Stimulated activated naive CD4-positive, alpha-beta T cell (primary cell): ENCODE measurements around the gene BHMT2.

ENCODE experiments used
- DNase-seq, 6 experiments: peaks; one replicate each; lab custom pipeline; 2025; lab: John Stamatoyannopoulos, UW

The BHMT2 gene

DNA sequence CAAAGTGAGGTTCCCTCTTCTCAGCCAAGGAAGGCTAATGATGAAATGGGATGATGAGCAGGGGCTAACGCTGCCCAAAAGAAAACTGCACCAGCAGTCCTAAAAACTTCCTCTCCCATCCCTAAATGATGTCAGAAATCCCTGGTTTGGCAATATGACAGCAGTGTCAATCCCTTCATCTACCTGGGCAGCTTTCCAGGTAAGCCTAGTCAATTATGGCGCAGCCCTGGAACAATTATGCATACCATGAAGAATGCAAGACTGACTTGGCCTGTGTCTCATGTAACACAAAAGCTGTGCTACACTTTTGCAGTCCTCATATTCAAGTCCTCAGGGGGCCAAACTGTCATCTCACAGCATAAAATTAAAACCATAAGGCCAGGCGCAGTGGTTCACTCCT, 7.1 kb upstream of the BHMT2 start:
- no peak for DNase-seq

DNA sequence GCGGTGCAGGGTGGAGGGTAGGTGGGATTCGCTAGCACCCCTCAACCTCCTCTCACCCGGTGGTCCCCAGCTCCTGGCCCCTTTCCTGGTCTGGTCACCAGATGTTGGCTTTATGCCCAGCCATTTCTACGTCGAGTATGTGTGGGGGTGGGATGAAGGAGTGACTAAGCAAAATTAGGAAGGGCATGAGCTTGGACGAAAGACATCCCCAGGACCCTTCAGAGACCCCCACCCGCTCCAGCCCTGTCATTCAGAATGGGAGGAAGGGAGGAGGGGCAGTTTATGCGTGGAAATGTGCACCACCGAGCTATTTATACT, 742 bp downstream of the BHMT2 start:
- no peak for DNase-seq

DNA sequence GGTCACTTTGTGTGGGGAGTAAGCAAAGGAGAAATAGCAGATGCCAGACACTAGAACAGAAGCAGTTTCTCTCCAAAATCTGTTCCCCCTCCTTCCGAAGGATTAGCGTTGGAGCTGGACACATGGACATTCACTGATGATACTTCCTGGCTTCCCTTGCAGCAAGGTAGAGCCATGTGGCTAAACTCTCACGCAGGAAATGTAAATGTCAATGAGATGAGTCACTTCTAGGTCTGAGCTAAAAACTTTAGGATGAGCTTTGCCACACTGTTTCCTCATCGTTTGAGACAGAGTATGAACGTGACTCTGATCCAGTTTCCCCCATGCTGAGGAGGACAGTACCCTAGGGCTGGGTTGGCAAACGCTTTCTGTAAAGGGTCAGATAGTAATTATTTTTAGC, 5.1 kb downstream of the BHMT2 start:
- DNase-seq: no peak

DNA sequence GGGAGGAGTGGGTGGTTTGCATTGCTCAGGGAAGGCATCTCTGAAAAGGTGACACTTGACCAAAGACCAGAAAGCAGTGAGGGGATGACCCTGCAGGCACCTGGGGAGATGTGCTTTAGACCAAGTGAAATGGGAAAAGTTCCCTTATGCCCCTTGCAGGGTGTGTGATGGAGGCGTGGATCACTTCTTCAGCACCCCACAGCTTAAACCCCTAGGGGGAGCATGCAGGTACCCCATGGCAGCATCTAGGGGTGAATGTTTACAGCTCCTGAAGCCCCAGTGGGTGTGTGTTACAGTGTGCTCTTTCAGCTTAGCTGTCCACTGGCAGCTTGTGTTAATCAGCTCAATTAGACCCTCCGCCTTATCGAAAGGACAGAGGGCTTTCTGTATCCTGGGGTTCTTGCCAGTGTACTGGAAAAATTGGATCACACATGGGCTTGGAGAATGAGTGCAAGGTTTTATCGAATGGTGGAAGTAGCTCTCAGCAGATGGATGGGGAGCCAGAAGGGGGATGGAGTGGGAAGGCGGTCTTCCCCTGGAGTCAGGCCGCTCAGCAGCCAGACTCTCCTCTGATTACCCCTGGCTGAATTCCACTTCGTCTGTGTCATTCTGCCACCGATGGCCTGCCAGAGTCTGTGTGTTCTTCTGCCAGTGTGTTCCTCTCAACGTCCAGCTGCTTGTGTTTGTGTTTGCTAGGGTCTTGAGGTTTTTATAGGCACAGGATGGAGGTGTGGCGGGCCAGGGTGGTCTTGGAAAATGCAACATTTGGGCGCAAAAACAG, 6.3 kb downstream of the BHMT2 start:
- no peak for DNase-seq

DNA sequence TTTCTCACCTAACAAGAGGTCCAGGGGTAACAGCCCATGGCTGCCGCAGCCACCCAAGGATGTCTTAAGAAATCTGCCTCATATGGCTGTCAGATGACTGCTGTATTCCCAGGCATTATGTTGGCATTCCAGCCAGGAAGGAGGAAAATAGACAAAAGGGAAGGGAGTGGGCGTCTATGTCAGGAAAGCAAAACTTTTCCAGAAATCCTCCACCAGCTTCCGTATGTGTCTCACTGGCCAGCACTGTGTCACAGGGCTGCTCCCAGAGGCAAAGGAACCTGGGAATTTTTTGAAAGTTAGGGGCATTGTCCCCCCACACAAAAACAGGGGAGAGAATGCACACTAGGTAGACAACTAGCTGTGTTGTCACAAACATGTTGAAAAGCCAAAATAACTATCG, 7.3 kb downstream of the BHMT2 start:
- no peak for DNase-seq

DNA sequence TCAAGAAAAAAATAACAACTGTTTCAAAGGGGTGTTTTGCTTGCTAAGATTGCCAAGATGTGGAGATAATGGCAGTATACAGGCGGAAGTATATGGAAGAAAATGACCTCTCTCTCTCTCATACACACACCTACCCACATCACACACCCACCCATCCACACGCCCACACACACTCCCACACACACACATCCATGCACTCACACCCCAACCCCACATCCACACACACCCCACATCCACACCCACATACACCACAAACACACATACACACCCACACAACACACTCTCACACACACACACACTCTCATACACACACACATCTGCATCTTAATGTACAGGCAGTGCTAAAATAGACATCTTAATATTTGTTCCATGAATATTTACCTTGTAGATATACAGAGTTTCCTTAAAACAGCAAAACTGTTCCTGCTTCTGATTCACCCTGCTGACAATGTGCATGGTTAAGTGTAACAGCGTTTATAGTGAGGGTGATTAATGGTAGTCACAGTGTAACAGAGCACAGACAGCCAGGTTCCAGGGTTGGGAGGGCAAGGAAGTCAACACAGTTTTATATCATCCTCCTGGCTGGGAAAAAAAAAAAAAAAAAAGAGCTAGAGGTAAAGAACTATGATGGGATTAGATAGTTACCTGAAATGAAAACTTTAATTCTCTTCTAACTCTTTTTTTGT, 8.3 kb downstream of the BHMT2 start:
- DNase-seq: no peak

DNA sequence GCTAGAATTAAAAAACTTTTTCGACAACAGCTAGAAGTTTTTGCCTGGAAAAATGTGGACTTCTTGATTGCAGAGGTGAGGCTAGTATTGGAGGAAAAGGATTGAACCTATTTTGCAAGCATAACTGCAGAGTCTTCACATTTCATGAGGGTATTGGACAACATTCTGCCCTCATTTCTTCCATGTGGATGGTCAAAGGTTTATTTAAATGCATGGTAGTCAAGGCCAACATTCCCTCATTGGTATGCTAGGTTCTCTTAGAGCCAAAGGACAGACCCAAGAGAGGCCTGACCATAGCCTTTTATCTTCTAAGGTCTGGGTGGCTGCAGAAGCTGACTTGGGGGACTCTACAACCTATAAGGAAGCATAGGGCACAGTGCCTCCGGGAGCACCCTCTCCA, 11.2 kb downstream of the BHMT2 start:
- DNase-seq: no peak

DNA sequence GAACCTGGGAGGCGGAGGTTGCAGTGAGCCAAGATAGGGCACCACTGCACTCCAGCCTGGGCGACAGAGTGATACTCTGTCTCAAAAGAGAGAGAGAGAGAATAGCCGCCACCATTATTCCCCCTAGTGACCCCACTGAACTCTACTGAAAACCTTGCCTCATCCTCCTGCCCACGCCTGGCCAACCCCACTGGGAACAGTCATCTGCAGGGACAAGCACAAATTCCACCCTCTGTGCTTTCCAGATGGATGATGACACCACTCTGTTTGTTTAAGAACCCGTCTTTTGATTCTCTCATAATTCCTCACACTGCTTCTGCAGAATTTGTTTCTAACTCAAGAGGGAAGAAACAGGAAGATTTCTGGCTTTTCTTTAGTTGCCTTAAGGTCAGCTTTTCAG, 12.2 kb downstream of the BHMT2 start:
- DNase-seq: no peak

DNA sequence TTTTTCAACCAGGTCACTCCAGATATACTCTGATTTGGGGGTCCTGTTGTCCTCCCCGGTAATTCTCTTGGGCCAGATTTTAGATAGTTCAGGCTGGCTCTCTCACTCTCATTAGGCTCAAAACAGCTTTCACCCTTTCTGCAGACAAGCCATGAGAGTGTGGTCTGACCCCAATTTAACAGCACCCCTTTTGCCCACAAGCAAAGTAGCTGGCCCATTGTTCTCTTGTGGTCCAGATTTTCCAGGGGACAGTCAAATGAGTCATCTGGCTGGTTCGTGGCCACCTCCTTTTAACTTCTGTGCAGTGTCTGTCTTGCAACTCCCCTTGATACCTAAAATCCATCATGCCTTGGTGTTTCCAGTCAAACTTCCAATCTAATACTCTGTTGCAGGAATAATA, 16.5 kb downstream of the BHMT2 start:
- DNase-seq: no peak

DNA sequence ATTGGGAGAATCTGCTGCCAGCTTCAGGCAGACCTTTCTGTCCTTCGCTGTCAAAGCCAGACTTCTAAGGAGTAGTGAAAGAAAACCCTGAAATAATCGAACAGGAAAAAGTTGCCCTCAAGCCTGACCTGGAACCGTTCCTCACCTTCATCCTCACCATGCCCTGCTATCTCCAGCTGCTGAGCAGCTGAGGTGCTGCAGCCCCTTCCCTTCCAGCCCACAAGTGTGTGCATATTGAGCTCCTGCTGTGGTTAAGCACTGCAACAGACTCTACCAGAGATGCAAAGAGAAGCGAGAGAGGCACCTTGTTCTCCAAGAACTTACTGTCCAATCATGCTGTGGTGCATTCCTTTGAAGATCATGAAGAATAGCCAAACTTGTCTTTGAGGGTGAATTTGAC, 18.9 kb downstream of the BHMT2 start:
- DNase-seq: no peak

DNA sequence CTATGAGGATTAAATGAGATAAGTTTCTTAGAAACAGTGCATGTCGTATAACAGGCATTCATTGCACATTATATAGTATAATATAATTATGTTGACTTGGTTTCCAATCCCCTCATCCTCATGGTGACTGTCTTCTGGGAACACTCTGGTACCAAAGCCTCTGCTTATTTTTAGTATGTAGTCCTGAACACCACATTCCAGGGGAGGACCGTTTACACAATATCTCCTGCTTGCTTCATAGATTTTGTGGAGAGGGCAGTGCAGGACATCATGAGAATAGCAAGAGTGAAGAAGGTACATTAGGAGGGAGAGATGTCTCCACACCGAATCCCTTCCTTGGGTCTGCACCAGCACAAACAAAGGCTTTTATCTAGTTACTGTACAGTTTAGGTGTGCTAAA, 21.5 kb downstream of the BHMT2 start:
- no peak for DNase-seq

DNA sequence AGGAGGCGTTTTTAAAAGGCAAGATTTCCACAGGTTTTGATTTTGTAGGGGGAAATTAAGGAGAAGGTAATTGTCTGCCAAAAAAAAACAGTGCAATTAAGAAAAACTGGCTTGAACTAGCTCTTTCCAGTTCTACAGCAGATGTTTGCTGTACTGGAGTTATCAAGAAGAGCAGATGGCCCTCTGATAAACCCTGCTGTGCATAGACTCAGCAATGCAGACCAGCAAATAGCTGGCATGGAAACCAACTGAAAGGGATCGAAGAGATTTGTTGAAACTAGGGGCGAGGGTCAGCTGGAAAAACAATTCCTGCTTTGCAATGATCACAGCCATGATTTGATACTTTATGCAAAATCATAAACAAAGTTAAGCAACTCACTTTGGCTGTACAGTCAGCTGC, 24.2 kb downstream of the BHMT2 start:
- DNase-seq: no peak

DNA sequence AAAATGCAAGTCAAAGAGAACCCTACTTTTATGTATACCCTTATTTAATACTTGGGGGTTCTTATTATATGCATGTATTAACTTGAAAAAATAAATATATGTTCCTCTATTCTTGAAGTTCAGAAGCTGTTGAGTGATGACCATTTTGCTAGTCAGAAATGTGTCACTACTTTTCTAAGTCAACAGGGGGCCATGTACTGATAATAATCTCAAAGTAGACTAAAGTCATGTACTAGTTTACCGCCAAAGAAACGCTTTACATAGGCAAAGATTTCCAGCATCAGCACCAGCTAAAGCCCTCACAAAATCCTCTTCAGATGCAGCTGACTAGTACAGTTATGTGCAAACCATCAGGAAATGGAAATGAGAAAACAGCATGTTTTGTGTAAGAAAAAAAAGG, 36.3 kb downstream of the BHMT2 start:
- no peak for DNase-seq

DNA sequence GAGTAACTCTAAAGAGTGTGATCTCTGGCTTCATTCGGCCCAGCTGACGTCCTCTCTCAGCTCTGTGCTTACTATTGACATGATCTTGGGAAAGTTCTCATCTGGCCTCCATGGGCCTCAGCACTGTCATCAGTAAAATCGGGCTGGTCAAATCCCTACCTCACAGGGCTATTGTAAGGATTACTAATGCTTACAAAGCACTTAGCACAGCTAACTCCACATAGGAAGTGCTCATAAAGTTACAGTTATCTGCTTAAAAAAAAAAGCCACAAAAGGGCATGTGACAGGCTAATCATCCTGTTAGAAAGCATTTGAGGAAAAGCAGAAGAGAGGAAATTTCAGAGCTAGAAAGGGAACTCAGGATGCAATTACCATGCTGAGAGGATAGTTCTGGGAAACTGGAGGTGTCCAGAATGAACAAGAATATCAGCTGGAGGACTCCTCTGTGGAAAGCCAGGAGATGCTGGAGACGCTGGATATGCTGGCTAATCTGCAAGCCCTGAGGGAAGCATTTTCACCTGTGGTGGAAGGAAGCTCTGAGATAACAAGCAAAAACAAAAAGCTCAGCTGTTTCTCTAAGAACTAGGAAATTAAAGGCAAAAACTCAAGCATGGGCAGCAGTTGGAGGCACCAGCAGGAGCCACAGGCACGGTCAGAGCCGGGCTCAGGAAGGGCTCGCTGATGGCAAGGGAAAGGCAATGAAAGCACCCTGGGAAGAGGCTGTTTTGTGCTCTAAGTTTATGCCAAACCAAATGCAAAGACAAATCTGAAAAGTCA, 37.6 kb downstream of the BHMT2 start:
- DNase-seq: no peak

DNA sequence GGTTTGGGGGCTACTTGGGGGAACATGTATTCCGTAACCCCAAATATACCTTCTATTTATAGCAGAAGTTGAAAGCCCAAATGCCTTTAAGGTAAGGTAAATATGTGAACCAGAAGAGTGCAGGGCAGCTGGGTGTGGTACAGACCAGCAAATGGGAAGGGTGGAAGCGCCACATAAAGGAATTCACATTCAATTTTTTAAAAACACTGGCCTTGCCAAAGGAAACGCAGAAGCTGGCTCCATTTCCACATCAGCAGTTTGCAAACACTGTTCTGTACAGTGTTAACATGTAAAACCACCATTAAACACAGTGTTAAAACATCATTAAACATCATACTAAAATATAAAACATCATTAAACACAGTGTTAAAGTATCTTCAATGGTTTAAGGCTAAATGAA, 38.5 kb downstream of the BHMT2 start:
- DNase-seq: no peak

DNA sequence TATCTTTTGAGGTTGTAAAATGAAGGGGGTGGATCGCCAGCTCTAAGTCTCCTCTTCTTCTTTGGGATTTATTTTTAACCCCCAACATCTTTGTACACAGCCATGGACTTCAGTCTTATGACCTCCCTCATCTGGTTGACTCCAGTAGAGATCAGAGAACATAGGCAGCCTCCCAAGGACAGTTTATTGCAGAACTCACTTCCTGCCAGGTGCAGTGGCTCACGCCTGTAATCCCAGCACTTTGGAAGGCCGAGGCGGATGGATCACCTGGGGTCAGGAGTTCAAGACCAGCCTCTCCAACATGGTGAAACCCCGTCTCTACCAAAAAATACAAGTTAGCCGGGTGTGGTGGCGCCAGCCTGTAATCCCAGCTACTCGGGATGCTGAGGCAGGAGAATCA, 39.2 kb downstream of the BHMT2 start:
- no peak for DNase-seq

DNA sequence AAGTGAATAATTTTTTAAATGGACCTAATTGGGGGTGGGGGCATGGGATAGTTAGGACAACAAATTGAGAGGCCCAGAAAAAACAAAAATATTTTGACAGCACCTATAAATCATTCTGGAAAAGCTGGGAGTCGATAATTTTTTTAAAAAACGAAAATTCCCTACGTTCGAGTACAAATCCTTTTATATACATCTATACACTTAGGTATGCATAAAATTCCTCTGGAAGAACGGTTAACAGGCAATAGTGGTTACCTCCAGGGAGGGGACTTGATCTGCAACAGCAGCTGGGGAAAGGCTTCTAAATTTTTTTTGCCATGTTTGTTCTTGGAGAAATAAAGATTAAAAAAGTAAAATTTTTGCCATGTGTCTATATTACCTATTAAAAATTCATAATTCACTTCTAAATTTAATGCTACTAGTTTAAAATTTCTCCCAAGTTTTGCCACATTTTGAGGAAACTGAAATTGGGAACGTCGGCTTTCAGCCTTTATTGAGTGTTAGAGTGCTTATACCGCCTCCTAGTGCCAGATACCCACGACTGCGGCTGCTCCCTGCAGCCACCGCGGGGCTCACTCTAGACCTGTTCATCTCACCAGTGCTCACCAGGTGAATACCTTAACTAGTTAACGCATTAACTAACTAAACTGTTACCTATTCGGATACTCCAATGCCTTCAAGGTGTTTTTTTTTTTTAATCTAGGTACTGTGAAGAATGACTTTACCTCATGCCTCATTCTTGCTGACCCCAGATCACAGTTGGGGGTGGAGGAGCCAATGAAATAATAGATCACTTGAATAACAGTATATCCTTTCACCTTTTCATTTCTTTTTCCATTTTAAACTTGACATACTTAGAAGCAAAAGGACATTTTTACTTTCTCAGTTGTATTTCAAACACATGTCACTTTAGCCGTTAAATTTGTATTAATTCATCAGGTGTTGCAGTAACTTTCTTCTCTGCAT, 40.2 kb downstream of the BHMT2 start:
- peak in 2 of 6 experiments; percentile 16 to 25 for DNase-seq

DNA sequence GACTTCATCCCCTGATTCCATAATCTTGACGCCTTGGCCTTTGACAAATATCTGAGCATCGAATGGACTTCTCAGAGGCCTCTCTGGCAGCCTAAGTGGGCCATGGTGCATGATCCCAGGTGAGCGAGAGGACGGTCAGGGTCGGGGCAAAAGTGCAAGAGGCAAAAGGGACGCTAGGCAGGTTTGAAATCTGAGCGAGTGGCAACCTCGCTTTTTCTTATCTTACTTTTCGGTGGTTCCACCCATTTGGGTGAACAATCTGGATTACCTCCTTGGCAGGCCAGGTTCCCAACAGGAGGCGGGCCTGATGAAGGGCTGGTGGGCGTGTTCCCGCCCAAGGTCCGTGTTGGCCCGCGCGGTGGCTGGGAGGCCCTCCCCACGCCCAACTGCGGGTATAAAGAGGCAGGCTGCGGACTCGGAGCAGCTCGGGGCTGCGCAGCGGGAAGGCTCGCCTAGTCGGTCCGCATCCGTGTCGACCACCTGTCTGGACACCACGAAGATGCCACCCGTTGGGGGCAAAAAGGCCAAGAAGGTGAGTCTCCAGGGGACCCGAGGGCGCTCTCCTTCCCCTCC, 41.9 kb downstream of the BHMT2 start, which contains the start of gene BHMT:
BHMT (plus strand) TSS at position 423 of the 573 bp plus-strand sequence; CDS start at position 500, 77 bp downstream.
- DNase-seq: no peak

DNA sequence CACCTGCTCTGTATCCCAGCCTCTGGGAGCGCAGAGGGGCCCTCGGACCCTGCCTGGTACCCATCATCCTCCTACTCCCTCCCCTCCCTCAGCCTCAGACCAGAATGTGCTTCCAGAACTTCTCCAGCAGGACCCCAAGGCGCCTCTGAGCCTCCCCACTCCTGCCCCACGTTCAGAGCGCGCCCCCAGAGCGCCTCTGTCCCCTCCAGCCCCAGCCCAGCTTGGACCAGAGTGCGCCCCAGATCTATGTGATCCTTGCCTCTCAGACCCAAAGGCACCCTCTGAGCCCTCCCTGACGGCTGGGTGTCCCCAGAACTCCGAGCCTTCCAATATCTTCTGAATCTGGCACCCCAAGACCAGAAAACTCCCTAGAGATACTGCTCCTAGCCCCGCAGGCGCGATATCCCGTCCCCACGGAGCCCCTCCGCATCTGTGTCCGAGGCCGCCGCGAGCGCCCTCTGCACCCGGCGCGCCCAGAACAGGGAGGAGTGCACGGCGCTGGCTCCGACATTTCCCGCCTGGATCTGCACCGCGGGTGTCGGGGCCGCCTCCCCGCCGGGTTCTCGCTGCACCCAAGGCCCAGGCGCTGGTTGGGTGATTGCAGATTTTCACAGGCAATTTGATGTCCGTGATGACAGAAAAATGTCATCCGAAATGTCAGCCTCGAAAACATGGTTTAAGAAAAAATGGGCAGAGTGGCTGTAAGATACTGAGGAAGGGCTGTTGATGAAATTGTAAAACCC, 42.6 kb downstream of the BHMT2 start:
- no peak for DNase-seq

DNA sequence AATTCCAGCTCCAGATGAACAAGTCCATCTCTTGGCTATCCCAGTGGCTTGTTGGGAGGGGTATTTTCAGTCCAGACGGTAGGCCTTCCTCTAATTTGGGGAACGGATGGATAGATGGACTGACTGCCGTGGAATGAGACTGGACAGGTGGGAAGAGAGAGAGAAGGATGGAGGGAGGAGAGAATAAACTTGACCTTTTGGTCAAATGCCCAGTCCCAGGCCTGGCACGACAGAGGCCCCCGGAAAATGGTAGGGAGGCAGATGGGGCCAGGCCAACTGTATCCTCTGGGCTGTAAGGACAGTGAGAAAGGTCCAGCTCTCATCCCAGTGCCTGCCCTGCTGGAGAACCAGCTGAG, 43.1 kb downstream of the BHMT2 start:
- DNase-seq: no peak

DNA sequence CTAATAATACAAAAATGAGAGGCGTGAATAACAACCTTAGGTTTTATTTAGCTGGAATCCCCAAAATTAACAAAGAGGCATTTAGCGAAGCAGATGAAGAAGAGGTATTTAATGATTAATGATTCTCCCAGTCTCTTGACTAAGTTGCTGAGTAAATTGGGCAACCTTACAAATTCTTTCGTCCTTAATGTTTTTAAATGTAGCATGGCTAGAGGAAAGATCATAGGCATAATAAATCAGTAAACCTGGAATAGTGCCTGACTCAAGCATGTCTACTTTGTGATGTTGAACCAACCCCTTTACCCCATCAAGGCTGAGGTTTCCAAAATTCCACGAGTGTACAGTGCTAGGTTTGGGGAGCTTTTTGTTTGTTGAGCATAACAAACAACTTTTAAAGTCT, 49.9 kb downstream of the BHMT2 start:
- no peak for DNase-seq
